ENCODE measurements around the gene BID. TPM values are rescaled to one million over a fixed set of nuclear protein-coding genes. Genes with fewer than 3 reads are reported as not detected.
A peak's percentile ranks its signal among the peaks of the same experiment; 100 is the strongest.

Gene BID
- total and polyA plus RNA-seq, 2 donors from 2014 or later = 10.6 to 12.5 TPM

DNA sequence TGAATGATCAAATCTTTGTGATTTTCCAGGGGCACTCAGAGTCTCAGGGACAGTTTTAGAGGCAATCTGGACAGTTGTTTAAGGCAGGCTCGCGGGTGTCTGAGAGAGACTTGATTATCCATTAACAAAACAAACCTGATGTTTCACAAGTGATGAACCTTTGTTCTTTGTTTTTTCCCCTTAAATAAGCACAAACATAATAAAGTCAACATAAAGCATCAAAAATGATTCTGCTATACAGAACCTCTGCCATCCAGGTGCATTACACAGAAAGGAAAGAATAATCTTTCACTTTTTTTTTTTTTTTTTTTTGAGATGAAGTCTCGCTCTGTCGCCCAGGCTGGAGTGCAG lies 13.2 kb downstream of the BID start:
- FAIRE-seq (no peak), DNase-seq (no peak)
- Histone ChIP-seq H3K27me3 (ENCODE audit: control insufficient read depth, insufficient read depth, low read length) (no peaks in the 10 kb centered on the region), H3K36me3 (ENCODE audit: control insufficient read depth in 2 of 3, insufficient read depth in 3 of 3, low read length in 3 of 3) (no peaks in the 10 kb centered on the region), H3K9ac (ENCODE audit: low read length in 3 of 3) (no peak overlapping the region), H3K27ac (ENCODE audit: low read depth in 2 of 2, low read length in 2 of 2) (no peak overlapping the region), H3K9me3 (ENCODE audit: control insufficient read depth in 2 of 3, insufficient read depth in 1 of 3, low read length in 3 of 3) (no peaks in the 10 kb centered on the region), H3K4me3 (ENCODE audit: low read length in 3 of 3) (no peak overlapping the region), H3K4me1 (ENCODE audit: control insufficient read depth in 2 of 3, insufficient read depth in 2 of 3, low read depth in 1 of 3, low read length in 3 of 3) (no peaks in the 10 kb centered on the region)
- intact Hi-C loops (cut with DNase I) = no loop called here
- TF ChIP-seq, protein P1, sequence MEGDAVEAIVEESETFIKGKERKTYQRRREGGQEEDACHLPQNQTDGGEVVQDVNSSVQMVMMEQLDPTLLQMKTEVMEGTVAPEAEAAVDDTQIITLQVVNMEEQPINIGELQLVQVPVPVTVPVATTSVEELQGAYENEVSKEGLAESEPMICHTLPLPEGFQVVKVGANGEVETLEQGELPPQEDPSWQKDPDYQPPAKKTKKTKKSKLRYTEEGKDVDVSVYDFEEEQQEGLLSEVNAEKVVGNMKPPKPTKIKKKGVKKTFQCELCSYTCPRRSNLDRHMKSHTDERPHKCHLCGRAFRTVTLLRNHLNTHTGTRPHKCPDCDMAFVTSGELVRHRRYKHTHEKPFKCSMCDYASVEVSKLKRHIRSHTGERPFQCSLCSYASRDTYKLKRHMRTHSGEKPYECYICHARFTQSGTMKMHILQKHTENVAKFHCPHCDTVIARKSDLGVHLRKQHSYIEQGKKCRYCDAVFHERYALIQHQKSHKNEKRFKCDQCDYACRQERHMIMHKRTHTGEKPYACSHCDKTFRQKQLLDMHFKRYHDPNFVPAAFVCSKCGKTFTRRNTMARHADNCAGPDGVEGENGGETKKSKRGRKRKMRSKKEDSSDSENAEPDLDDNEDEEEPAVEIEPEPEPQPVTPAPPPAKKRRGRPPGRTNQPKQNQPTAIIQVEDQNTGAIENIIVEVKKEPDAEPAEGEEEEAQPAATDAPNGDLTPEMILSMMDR (IDR thresholded peaks at IDR 0.05; ENCODE audit: borderline replicate concordance, extremely low read depth, insufficient read depth) = no peak

DNA sequence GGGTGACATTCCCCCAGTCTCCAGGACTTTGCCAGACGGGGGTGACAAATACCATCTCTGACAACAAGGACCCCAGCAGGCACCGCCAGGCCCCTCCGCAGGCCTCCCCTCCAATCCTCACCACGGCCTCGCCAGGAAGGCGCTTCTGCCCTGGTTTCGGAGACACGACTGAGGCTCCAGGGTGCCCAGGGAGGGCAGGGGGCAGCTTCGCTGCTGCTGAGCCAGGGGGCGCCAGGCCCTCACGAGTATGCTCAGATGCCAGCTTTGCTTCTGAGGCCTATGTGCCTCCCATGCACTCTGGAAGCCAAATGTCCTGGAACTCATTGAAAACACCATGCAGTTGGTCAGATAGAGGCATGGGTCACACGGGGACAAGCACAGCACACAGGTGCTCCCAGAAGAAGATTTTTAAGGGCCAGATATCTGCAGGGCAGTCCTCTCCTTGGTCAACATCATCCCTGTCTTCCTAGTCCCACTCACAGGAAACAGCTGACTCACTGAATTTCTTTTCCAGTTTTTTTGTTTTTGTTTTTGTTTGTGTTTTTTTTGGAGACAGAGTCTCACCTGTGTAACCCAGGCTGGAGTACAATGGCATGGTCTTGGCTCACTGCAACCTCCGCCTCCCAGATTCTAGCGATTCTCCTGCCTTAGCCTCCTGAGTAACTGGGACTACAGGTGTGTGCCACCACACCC lies 19.9 kb downstream of the BID start:
- DNase-seq (no peak), FAIRE-seq (no peak)
- H3K36me3 ChIP-seq (ENCODE audit: control insufficient read depth in 2 of 3, insufficient read depth in 3 of 3, low read length in 3 of 3) = no peaks in the 10 kb centered on the region
- no peaks in the 10 kb centered on the region for H3K27me3 ChIP-seq (ENCODE audit: control insufficient read depth, insufficient read depth, low read length)
- intact Hi-C loops (cut with DNase I) = no loop called here
- TF ChIP-seq, protein P1 (IDR thresholded peaks at IDR 0.05; ENCODE audit: borderline replicate concordance, extremely low read depth, insufficient read depth) = peak; percentile 9
- H3K4me3 ChIP-seq (ENCODE audit: low read length in 3 of 3) = no peak overlapping the region
- H3K9me3 ChIP-seq (ENCODE audit: control insufficient read depth in 2 of 3, insufficient read depth in 1 of 3, low read length in 3 of 3) = no peaks in the 10 kb centered on the region
- no peak overlapping the region for H3K27ac ChIP-seq (ENCODE audit: low read depth in 2 of 2, low read length in 2 of 2)
- no peaks in the 10 kb centered on the region for H3K4me1 ChIP-seq (ENCODE audit: control insufficient read depth in 2 of 3, insufficient read depth in 2 of 3, low read depth in 1 of 3, low read length in 3 of 3)
- no peak overlapping the region for H3K9ac ChIP-seq (ENCODE audit: low read length in 3 of 3)

DNA sequence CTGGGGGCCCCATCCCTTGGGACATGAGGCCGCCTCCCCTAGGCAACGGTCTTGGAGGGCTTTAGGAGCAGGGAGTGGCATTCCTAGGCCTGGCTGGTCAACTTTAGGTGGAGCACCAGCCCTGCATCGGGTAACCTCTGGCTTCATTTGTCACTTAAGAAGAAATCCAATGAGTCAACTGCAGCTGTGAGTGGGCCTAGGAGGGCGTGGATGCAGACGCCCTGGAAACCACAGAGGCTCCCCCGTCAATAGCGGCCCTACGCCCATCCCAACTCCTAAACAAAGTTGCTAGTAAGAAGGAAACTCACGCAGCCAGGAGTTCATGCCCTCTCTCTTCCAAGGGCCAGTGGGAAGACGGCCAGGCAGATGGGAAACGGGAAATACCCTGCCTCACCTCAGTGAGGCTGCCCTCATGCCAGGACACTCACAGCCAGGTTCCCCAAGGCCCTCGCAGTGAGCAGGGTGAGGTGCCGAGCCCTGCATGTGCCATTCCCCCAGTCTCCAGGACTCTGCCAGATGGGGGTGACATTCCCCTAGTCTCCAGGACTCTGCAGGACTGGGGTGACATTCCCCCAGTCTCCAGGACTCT lies 20.8 kb downstream of the BID start:
- no peak for FAIRE-seq
- TF ChIP-seq, protein P1 (IDR thresholded peaks at IDR 0.05; ENCODE audit: borderline replicate concordance, extremely low read depth, insufficient read depth) = no peak
- H3K27me3 ChIP-seq (ENCODE audit: control insufficient read depth, insufficient read depth, low read length) = no peaks in the 10 kb centered on the region
- H3K27ac ChIP-seq (ENCODE audit: low read depth in 2 of 2, low read length in 2 of 2) = no peak overlapping the region
- intact Hi-C loops (cut with DNase I) = no loop called here
- DNase-seq = no peak
- no peaks in the 10 kb centered on the region for H3K9me3 ChIP-seq (ENCODE audit: control insufficient read depth in 2 of 3, insufficient read depth in 1 of 3, low read length in 3 of 3)
- no peaks in the 10 kb centered on the region for H3K36me3 ChIP-seq (ENCODE audit: control insufficient read depth in 2 of 3, insufficient read depth in 3 of 3, low read length in 3 of 3)
- no peak overlapping the region for H3K9ac ChIP-seq (ENCODE audit: low read length in 3 of 3)
- no peak overlapping the region for H3K4me3 ChIP-seq (ENCODE audit: low read length in 3 of 3)
- H3K4me1 ChIP-seq (ENCODE audit: control insufficient read depth in 2 of 3, insufficient read depth in 2 of 3, low read depth in 1 of 3, low read length in 3 of 3) = no peaks in the 10 kb centered on the region
